GM18498 (cell line): Measurements from ENCODE around the gene TAS2R40.
A peak's percentile ranks its signal among the peaks of the same experiment; 100 is the strongest.
"Not testable (repeated sequence)": the region's sequence is repeated elsewhere in the genome, so short reads cannot be mapped to it uniquely, and the experiment has no call there.

Experiments
- ATAC-seq: cut with Tn5 transposase; IDR thresholded peaks from one replicate; pipeline ENCODE4 v1.9.1; 2021; ENCODE audit warnings: mild to moderate bottlenecking, moderate library complexity; ENCODE audit not compliant: unreplicated experiment

The TAS2R40 gene

DNA sequence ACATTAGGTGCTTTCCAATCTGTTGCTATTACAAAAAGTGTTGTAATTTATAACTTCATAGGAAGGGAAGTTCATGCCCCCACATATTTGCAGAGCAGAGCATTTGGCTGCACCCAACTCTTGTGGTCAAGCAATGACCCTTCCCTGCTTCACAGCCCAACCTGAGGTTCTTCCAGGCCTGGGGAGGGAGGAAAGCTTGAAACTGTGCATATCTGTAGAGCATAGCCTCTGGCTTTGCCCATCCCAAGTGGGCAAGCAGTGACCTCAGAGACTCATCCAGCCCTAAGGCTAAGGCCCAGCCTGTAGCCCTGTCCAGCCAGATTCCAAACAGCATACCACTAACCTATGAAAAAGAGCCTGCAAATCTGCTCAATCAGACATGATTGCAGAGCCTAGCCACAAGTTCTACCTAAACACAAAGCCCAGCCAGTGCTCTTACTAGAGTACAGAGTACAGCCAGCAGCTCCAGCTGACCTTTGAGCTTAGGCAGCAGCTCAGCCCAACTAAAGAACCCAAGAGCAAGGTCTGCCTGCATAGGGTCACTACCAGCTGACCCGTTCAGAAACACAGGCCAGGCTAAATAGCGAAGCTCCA is 27.0 kb downstream of the TAS2R40 start:
- ATAC-seq: no peak

DNA sequence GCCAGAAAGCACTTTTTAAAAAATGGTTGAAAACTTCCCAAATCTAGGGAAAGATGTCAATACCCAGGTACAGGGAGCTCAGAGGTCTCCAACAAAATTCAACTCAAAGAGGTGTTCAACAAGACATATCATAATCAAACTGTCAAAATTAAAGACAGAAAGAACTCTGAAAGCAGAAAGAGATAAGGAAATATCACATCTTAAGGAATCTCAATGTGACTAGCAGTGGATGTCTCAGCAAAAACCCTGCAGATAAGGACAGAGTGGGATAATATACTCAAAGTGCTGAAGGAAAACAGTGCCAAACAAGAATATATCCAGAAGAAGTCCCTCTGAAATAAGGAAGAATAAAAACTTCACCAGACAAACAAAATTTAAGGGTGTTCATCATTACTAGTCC is 28.4 kb downstream of the TAS2R40 start:
- ATAC-seq: no peak

DNA sequence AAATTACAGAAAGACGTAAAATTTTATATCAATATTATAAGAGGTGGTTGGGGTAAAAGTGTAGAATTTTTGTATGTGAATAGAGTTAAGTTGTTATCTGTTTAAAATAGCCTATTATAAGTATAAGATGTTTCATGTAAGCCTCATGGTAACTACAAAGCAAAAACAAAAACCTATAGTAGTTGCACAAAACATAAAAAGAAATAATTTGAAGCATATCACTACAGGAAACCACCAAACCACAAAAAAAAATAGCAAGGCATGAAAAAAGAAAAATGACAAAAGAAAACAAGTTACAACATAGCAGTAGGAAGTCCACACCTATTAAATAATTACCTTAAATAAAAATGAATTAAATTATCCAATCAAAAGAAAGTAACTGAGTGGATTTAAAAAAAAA is 29.0 kb downstream of the TAS2R40 start:
- no peak for ATAC-seq

DNA sequence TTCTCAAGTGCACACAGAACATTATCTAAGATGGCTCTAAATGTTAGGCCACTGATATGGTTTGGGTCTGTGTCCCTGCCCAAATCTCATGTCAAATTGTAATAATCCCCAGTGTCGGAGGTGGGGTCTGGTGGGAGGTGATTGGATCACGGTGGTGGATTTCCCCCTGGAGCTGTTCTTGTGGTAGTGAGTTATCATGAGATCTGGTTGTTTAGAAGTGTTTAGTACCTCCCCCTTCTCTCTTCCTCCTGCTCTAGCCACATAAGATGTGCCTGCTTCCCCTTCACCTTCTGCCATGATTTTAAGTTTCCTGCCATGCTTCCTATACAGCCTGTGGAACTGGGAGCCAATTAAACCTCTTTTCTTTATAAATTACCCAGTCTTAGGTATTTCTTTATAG is 30.2 kb downstream of the TAS2R40 start:
- no peak for ATAC-seq

DNA sequence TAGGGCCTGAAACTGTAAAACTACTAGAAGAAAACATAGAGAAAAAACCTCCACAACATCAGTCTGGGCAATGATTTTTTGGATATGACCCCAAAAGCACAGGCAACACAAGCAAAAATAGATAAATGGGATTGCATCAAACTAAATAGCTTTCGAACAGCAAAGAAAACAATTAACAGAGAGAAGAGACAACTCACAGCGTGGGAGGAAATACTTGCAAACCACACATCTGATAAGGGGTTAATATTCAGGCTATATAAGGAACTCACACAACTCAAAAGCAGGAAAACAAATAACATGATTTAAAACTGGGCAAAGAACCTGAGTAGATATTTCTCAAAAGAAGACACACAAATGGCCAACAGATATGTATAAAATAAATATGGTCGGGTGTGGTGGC is 33.7 kb downstream of the TAS2R40 start:
- ATAC-seq: no peak

DNA sequence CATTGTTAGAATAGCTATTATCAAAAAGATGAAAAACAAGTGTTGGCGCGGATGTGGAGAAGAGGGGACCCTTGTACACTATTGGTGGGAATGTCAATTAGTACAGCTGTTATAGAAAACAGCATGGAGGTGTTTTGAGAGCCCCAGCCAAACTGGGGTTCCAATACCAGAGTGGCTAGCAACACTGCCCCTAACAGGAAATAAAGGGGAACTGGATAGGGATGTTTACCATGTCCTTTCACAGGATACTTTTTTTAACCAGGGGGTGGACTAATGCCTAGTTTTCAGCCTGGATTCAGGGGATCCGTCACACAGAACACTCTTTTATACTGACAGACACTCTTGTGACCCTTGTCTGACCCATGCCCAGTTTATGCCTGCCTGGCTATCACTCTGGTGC is 34.5 kb downstream of the TAS2R40 start:
- no peak for ATAC-seq

DNA sequence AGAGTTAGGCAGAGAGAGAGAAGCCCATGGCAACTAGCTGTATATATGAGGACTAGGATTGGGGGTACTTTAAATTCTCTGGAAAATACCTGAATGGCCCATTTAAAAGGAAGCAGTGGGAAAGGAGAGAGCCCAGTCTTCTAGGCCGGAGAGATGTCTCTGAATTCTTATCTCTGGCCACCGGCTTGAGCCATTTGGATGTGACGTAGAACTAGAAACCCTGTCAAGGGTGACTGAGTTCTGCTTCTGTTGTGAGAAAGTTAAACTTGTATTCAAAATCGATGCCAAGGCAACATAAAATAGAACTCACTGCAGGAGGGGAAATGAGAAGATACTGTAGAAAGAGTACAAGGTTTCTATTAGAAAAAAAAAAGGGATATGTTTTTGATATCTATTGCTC is 35.1 kb downstream of the TAS2R40 start:
- peak; percentile 85 for ATAC-seq

DNA sequence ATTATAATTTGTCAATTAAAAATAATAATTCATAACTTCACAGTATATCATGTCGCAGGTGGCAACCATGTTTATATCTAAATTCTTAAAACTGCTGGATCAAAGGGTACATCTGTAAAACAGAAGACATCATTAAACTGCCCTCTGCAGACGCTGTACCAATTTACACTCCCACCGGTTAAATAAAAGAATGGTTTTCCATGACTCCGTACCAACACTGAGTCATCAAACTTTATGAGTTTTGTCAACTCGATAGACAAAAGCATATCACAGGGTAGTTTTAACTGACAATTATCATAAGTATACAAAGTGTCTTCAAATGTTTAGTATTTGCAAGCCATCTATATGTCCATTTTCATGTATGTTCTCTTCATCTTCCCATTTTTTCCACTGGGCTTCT is 35.7 kb downstream of the TAS2R40 start:
- no peak for ATAC-seq

DNA sequence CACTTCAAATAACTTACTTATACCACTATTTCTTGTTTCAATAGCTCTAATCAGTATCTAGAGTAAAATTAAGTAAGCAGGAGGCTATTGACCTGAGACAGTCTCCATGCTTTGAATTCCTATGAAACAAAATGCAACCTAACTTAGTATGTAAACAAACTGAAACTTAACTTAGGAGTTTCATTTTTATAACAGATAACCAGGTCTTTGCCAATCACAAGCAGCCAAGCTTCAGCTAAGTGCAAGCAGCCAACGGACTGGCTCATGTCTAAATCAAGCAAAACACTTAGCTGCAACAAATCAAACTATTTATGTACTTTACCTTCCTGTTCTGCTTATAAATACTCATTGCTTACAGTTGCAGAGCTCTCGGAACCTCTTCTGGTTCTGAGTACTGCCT is 37.0 kb downstream of the TAS2R40 start:
- peak; percentile 43 for ATAC-seq

DNA sequence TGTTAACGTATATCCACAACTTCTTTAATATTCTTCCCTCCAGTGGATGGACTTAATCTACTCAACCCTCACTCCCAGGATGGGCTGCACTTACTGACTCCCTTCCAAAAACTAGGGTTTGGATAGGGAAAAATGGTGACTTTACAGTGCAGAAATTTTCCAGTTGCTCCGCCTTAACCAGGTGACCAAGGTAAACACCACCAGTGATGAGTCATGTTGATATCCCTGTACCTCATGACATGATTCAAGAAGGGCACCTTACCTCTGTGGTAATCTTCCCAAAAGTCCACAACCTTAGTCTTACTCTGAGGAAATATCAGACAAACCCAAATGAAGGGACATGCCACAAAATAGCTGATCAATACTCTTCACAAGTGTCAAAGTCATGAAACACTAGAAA is 37.9 kb downstream of the TAS2R40 start:
- ATAC-seq: no peak

DNA sequence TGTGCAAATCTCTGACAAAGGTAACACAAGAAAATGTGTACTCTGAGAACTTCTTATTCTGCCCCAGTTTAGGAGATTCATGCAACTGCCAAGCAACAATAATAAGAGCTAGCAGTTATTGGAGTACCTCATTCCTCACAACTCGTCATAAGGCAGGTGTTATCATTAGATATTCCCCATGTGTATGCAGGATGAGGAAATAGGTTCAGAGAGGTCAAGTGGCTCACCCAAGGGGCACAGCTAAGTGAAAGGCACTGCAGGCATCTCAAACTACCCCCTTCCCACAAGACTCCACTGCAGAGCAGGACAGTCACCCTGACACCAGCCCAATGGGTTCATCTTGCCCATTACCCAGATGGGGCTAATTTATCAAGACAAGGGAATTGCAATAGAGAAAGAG is 40.1 kb downstream of the TAS2R40 start:
- no peak for ATAC-seq

DNA sequence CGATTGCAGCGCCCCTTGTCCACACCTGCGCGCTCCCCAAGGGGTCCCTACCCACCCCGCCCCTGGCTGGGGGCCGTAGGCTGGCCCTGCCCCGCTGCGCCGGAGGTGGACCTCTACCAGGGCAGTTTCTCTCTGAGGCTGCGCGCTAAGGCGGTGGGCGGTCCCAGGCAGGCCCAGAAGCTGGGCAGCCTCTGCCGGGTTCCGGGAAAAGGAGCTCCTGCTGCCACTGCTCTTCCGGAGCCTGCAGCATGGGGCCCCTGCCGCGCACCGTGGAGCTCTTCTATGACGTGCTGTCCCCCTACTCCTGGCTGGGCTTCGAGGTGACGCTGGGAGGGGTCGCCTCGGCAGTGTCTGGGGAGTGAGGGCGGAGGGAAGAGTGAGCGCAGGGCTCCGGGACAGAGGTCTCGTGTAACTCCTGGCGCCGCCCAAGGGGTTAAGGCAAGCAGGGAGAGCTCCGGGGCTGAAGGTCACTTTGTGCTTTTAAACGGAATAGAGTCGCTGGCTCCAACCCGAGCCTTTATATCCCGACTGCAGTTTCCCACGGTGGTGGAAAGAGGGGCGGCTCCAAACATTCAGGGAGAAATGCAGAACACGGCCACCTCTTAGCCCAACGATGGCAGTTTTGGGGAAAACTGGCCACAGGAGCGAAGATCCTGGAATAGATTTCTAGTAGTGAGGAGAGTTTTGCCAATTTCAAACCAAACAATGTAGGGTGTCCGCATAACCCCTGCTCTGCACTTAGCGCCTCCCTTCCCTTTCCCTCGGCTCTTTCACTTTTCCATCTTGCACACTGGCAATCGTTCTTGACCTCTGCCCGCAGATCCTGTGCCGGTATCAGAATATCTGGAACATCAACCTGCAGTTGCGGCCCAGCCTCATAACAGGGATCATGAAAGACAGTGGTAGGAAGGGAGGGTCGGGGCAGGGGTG is 41.7 kb downstream of the TAS2R40 start, which contains the start of gene GSTK1:
TSS of gene GSTK1 (plus strand) at position 176 of the 930 bp plus-strand sequence. CDS start at position 249, 73 bp downstream.
- peak; percentile 98 for ATAC-seq

DNA sequence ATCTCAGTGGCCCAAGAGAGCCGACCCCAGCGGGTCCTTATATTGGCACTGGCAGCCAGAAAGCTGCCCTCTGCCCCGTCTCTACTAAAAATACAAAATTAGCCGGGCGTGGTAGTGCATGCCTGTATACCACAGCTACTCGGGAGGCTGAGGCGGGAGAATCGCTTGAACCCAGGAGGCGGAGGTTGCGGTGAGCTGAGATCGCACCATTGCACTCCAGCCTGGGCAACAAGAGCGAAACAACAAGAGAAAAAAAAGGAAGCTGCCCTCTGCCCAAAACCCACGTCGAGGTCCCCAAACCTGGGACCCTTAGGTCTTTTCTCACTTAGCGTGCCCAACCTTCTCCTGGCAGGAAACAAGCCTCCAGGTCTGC is 42.3 kb downstream of the TAS2R40 start:
- ATAC-seq: not testable (repeated sequence)

DNA sequence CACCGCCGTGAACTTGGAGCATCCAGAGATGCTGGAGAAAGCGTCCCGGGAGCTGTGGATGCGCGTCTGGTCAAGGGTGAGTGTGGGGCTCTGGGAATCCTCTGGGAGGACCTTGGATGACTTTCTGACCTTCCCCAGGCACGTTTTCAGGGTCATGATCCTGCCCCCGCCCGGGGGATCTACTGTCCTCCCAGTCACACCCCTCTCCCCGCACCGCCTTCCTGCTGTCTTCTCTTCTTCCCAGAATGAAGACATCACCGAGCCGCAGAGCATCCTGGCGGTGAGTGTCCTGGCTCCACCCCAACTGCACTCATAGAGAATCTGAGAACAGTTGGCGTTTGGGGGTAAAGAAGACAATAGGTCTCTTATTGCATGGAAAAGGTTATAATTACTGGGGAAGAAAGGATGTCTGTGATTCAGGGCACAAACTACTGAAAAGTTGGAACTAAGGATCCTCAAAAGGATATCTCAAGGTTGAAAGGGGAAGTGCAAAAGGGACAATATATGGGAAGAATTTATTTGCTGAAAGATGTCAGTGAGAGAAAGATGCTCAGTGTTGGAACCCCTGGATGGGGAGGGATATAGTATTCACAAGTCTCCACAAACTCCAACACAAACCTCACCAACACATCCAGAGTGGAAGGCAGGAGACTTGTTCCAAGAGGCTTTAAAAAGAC is 43.3 kb downstream of the TAS2R40 start:
- ATAC-seq: no peak

DNA sequence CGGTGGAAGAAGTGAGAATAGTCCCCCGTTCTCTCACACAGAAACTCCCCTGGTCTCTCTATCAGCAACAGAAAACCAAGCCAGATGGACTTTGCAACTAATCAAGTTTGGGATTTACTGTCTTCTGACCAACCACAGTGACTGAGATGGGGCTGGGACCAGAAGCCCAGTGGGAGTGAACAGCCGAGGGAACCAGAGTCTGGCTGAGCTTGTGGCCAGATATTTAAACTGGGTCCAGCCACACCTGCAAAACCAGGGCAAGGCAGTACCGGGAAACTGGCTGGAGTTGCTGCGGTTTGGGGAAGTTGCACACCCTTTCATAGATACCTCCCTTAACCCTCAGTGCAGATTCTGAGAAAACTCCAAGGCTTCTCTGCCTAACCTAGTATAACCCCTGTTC is 47.4 kb downstream of the TAS2R40 start:
- no peak for ATAC-seq

DNA sequence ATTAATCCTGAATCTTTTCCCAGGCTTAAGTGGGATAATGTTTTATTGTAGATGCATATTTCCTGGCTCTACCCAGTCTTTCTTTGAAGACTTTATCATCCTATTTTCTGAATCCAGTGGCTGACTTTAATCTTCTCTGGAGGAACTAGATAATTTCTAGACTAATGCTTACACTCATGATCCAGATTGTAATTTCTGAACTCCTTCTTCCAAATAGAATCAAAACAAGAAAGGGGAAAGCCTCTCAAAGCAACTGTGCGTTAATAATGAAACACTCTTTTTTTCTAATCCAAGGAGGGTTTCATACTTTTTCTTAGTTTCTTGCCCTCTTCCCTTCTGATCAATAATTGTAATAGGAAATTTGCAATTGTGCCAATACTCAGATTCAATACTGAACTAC is 49.4 kb downstream of the TAS2R40 start:
- ATAC-seq: no peak
